Measurements from ENCODE around the gene PAMR1. TPM values are rescaled to one million over a fixed set of nuclear protein-coding genes. Genes with fewer than 3 reads are reported as not detected.
A peak's percentile ranks its signal among the peaks of the same experiment; 100 is the strongest.

PAMR1 gene
- total and polyA plus RNA-seq, 3 experiments from 2014 or later = not detected

DNA sequence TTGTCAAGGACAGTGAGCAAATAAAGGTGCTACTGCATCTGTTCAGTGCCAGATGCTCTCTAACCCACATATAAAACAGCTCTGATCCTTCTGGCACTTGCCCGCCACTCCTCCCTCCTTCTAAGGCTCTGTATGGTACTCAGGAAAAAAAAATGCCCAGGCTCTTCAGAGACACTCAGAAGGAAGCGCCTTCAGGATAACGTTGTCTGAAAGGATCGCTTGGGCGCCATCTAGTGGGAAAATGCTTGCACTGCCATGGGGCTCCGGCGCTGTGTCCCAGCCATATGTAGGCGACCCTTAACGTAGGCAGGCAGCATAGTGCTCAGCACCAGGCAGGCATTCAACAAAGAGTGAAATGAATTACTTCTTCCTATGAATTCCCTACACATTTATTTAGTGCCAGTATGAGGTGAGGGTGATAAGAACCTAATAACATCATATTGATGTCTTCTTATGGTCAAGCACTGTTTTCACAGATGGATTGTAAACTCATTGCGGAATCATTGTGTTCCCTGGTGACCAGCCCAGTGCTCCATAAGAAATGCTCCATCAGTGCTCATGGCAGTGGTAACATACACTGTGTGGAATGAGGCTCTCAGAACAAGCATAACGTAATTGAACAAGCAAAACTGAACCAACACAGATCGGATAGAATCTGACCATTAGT is 39.6 kb downstream of the PAMR1 start:
- H3K4me3 ChIP-seq (ENCODE audit: low read length) = no peak overlapping the region
- Mint-ChIP-seq H3K27ac (no peak overlapping the region), H3K9me3 (peaks cover 0 to 26% (median 23%) of the 10 kb centered on the region in 5 donors), H3K36me3 (peaks cover 0 to 14% (median 0%) of the 10 kb centered on the region in 3 donors), H3K4me3 (no peak overlapping the region), H3K4me1 (no peaks in the 10 kb centered on the region), H3K27me3 (peaks cover 37 to 55% of the 10 kb centered on the region in 2 donors)
- H3K4me1 ChIP-seq (ENCODE audit: insufficient read depth, low read length) = no peaks in the 10 kb centered on the region
- ChIA-PET POLR2A (no interaction called here), CTCF (interaction anchor here (0.8 to 1.6 kb wide), 2 partner anchors 8 to 559 kb away, joined by 3 to 5 read pairs; no protein-coding TSS in a partner anchor)
- no peaks in the 10 kb centered on the region for H3K36me3 ChIP-seq (ENCODE audit: insufficient read depth, low read length)
- H3K27ac ChIP-seq (ENCODE audit: low read depth, low read length) = no peak overlapping the region
- DNase-seq = peak; percentile 29 to 68 (median 52)
- H3K27me3 ChIP-seq (ENCODE audit: insufficient read depth, low read length, poor library complexity, severe bottlenecking) = no peaks in the 10 kb centered on the region
- H3K9me3 ChIP-seq (ENCODE audit: low read length) = peaks cover 5% of the 10 kb centered on the region

DNA sequence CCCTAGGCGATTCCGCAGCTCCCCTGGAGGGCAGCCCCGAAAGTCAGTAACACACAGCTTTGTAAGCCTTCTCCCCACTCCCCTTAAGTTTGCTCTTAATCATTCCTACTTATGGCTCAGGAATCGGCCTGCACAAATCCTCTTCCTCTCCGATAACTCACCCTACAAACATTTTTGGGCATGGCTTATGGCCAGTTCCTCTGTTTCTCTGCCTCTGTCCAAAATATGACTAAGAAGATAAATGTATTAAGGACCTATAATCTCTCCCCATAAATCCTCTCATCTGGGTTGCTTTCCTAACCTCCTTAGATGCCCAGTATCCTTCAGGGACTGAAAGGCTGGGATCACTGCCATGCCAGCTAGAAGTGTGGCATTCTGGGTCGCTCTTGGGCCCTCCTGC is 41.0 kb downstream of the PAMR1 start:
- DNase-seq = no peak
- ChIA-PET POLR2A (no interaction called here), CTCF (interaction anchor here (1.6 kb wide), 1 partner anchor 558 kb away, joined by 5 read pairs; no protein-coding TSS in a partner anchor)

DNA sequence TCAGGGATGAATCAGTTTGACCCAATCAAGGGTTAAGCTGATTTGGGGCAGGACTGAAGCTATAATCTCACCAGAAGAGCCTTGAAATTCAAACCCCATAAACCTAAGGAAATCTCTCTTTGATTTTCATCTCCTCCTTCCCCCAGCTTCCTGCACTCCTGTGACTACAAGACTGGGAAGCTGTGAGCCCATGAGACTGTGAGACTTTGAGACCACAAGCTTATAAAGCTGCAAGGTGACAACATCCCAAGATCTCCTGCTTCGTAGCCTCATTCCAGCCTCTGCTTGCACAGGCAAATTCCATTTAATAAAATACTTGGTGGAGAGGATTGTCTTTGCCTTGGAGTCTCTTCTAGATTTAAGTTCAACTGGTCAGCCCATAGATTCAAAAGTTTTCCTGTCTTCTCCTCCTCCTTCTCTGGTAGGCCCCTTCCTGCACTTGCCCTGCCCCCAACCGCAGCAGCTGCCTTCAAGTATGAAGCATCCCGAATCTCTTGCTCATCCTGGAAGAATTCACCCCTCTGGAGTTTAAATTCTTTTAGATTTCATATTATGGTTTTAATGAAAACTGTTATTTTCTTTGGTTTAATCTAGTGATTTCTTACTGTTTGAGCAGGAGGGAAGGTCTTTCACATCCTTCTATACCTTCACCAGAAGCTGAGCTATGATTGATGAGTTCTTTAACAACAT is 42.1 kb downstream of the PAMR1 start:
- Mint-ChIP-seq H3K27ac (no peak overlapping the region), H3K4me1 (no peaks in the 10 kb centered on the region), H3K4me3 (no peak overlapping the region), H3K9me3 (peaks cover 0 to 26% (median 26%) of the 10 kb centered on the region in 5 donors), H3K27me3 (peaks cover 39 to 71% of the 10 kb centered on the region in 2 donors), H3K36me3 (peaks cover 0 to 14% (median 0%) of the 10 kb centered on the region in 3 donors)
- no peak for DNase-seq
- Histone ChIP-seq H3K4me3 (ENCODE audit: low read length) (no peak overlapping the region), H3K36me3 (ENCODE audit: insufficient read depth, low read length) (no peaks in the 10 kb centered on the region), H3K27me3 (ENCODE audit: insufficient read depth, low read length, poor library complexity, severe bottlenecking) (no peaks in the 10 kb centered on the region), H3K4me1 (ENCODE audit: insufficient read depth, low read length) (no peaks in the 10 kb centered on the region), H3K9me3 (ENCODE audit: low read length) (peaks cover 5% of the 10 kb centered on the region), H3K27ac (ENCODE audit: low read depth, low read length) (no peak overlapping the region)
- ChIA-PET POLR2A (no interaction called here), CTCF (no interaction called here)

More for the DNA sequence above, 41.0 kb downstream of the PAMR1 start:
- peaks cover 0 to 26% (median 24%) of the 10 kb centered on the region in 5 donors for H3K9me3 Mint-ChIP-seq
- H3K36me3 Mint-ChIP-seq = peaks cover 0 to 14% (median 0%) of the 10 kb centered on the region in 3 donors
- H3K27me3 Mint-ChIP-seq = peaks cover 38 to 63% of the 10 kb centered on the region in 2 donors
- Histone ChIP-seq H3K9me3 (ENCODE audit: low read length) (peaks cover 5% of the 10 kb centered on the region), H3K27ac (ENCODE audit: low read depth, low read length) (no peak overlapping the region), H3K4me3 (ENCODE audit: low read length) (no peak overlapping the region), H3K27me3 (ENCODE audit: insufficient read depth, low read length, poor library complexity, severe bottlenecking) (no peaks in the 10 kb centered on the region), H3K4me1 (ENCODE audit: insufficient read depth, low read length) (no peaks in the 10 kb centered on the region), H3K36me3 (ENCODE audit: insufficient read depth, low read length) (no peaks in the 10 kb centered on the region)
- no peak overlapping the region for H3K27ac Mint-ChIP-seq
- H3K4me1 Mint-ChIP-seq = no peaks in the 10 kb centered on the region
- no peak overlapping the region for H3K4me3 Mint-ChIP-seq

DNA sequence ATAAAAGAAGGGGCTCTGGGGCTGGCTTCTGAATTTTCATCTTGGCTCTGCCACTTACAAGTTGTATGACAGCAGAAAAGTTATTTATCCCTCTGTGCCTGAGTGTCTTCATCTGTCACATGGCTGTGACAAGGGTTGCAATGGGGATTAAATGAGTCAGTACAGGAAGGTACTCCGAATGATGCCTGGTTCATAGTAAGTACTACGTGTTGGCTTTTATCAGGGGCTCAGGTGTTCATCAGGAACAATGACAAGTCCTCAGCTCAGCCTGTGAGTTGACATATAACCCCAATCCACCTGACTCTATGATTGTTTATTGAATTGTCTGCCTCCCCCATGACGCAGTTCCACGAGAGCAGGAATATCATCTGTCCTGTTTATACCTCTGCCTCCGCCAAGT is 45.7 kb downstream of the PAMR1 start:
- Mint-ChIP-seq H3K4me1 (no peaks in the 10 kb centered on the region), H3K36me3 (peaks cover 0 to 14% (median 0%) of the 10 kb centered on the region in 3 donors), H3K4me3 (no peak overlapping the region), H3K27ac (no peak overlapping the region), H3K27me3 (peaks cover 44 to 64% of the 10 kb centered on the region in 2 donors), H3K9me3 (peaks cover 0 to 26% (median 26%) of the 10 kb centered on the region in 5 donors)
- Histone ChIP-seq H3K9me3 (ENCODE audit: low read length) (peaks cover 5% of the 10 kb centered on the region), H3K27ac (ENCODE audit: low read depth, low read length) (no peak overlapping the region), H3K27me3 (ENCODE audit: insufficient read depth, low read length, poor library complexity, severe bottlenecking) (no peaks in the 10 kb centered on the region), H3K36me3 (ENCODE audit: insufficient read depth, low read length) (no peaks in the 10 kb centered on the region), H3K4me1 (ENCODE audit: insufficient read depth, low read length) (no peaks in the 10 kb centered on the region), H3K4me3 (ENCODE audit: low read length) (no peak overlapping the region)
- CTCF ChIA-PET = no interaction called here
- POLR2A ChIA-PET = no interaction called here
- no peak for DNase-seq

DNA sequence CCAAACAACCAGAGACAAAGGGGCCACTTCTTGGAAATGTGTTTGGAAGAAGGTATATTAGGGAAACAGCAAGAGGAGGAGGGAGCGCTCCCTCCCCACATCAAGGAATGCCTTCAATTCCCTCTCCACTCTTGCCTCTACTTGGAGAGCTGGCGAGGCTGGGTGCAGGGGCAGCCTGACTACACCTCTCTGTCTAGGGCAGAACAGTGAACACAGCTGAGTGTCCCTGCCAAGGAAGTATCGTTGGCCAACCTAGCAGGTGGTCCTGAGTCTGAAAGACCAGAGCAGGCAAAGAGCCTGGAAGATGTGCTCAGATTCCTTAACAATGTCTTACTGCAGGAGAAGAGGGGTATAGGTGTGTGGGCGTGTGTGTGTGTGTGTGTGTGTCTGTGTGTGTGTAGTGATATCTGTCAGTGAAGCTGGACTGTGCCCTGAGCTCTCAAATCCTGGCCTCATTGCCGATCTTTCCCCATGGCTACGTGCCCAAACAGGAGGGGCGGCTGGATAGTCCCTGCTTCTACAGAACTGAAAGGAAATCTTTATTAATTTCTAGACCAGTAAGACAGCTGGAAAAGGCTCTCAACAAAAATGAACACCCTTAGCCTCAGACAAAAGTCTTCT is 46.8 kb downstream of the PAMR1 start:
- DNase-seq = no peak
- POLR2A ChIA-PET = no interaction called here
- Mint-ChIP-seq H3K27me3 (peaks cover 38 to 58% of the 10 kb centered on the region in 2 donors), H3K9me3 (peaks cover 0 to 26% (median 23%) of the 10 kb centered on the region in 5 donors), H3K27ac (no peak overlapping the region), H3K4me1 (no peaks in the 10 kb centered on the region), H3K4me3 (no peak overlapping the region), H3K36me3 (peaks cover 0 to 14% (median 0%) of the 10 kb centered on the region in 3 donors)
- Histone ChIP-seq H3K36me3 (ENCODE audit: insufficient read depth, low read length) (no peaks in the 10 kb centered on the region), H3K4me3 (ENCODE audit: low read length) (no peak overlapping the region), H3K27ac (ENCODE audit: low read depth, low read length) (no peak overlapping the region), H3K9me3 (ENCODE audit: low read length) (peaks cover 5% of the 10 kb centered on the region), H3K27me3 (ENCODE audit: insufficient read depth, low read length, poor library complexity, severe bottlenecking) (no peaks in the 10 kb centered on the region), H3K4me1 (ENCODE audit: insufficient read depth, low read length) (no peaks in the 10 kb centered on the region)
- CTCF ChIA-PET = interaction anchor here (0.6 kb wide), 1 partner anchor 10 kb away, joined by 3 read pairs; no protein-coding TSS in a partner anchor

DNA sequence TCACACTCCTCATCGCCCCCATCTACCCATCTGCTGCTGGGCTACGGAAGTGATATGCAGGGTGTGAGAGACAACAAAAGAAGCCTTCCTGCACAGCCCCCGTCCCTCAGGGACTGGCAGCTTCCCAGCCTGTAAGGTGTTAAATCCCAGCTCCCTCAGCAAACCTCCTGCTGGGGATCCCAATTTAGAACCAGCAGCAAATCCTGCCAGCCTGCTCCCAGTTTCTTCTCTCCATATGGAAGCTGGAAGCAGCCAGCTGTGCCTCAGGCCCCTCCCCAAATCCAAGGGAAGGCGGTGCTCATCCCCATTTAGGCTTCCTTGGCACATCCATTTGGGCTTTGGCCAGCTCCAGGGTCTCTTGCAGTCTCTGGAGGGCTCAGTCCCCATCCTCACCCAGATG is 47.5 kb downstream of the PAMR1 start:
- ChIA-PET CTCF (interaction anchor here (1.2 kb wide), 1 partner anchor 7 kb away, joined by 3 read pairs; no protein-coding TSS in a partner anchor), POLR2A (no interaction called here)
- Mint-ChIP-seq H3K4me1 (no peaks in the 10 kb centered on the region), H3K9me3 (peaks cover 0 to 20% (median 16%) of the 10 kb centered on the region in 5 donors), H3K36me3 (peaks cover 0 to 7% (median 0%) of the 10 kb centered on the region in 3 donors), H3K4me3 (no peak overlapping the region), H3K27me3 (peaks cover 34 to 56% of the 10 kb centered on the region in 2 donors), H3K27ac (no peak overlapping the region)
- no peak for DNase-seq
- Histone ChIP-seq H3K27me3 (ENCODE audit: insufficient read depth, low read length, poor library complexity, severe bottlenecking) (no peaks in the 10 kb centered on the region), H3K36me3 (ENCODE audit: insufficient read depth, low read length) (no peaks in the 10 kb centered on the region), H3K27ac (ENCODE audit: low read depth, low read length) (no peak overlapping the region), H3K4me1 (ENCODE audit: insufficient read depth, low read length) (no peaks in the 10 kb centered on the region), H3K4me3 (ENCODE audit: low read length) (no peak overlapping the region), H3K9me3 (ENCODE audit: low read length) (peaks cover 3% of the 10 kb centered on the region)

DNA sequence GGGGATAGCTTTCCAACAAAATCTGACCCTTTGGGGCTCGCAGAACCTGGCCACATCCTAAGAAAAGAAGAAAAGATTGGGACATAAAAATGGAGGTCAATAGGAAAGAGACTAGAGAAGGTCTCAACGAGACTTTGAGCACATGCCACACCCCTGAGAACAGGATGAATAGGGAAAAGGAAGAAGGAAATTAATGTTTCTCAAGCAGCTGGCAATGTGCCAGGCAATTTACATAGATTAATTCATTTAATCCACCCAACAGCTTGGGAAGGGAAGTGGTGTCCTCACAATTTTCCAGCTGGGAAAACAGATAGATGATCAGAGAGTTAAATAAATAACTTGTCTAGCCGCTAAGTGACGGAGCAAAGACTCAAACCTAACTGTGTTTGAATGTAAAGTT is 50.7 kb downstream of the PAMR1 start:
- Mint-ChIP-seq H3K36me3 (no peaks in the 10 kb centered on the region), H3K9me3 (peaks cover 0 to 1% (median 0%) of the 10 kb centered on the region in 5 donors), H3K4me3 (no peak overlapping the region), H3K27ac (no peak overlapping the region), H3K4me1 (no peaks in the 10 kb centered on the region), H3K27me3 (peaks cover 24 to 60% of the 10 kb centered on the region in 2 donors)
- H3K27me3 ChIP-seq (ENCODE audit: insufficient read depth, low read length, poor library complexity, severe bottlenecking) = no peaks in the 10 kb centered on the region
- H3K4me1 ChIP-seq (ENCODE audit: insufficient read depth, low read length) = no peaks in the 10 kb centered on the region
- H3K9me3 ChIP-seq (ENCODE audit: low read length) = no peaks in the 10 kb centered on the region
- H3K36me3 ChIP-seq (ENCODE audit: insufficient read depth, low read length) = no peaks in the 10 kb centered on the region
- no peak overlapping the region for H3K4me3 ChIP-seq (ENCODE audit: low read length)
- ChIA-PET CTCF (no interaction called here), POLR2A (no interaction called here)
- no peak for DNase-seq
- no peak overlapping the region for H3K27ac ChIP-seq (ENCODE audit: low read depth, low read length)

Data from CD8-positive, alpha-beta memory T cell (primary cell).